HG03196 (cell line): ENCODE data around the gene PRKCH.

Experiments used
- ATAC-seq: cut with Tn5 transposase; IDR thresholded peaks from one replicate; pipeline ENCODE4 v1.9.1; 2021; ENCODE audit not compliant: unreplicated experiment

PRKCH gene

GRCh38 chr14:61418746-61419145, 97.4 kb downstream of the PRKCH start:
- no peak for ATAC-seq

DNA sequence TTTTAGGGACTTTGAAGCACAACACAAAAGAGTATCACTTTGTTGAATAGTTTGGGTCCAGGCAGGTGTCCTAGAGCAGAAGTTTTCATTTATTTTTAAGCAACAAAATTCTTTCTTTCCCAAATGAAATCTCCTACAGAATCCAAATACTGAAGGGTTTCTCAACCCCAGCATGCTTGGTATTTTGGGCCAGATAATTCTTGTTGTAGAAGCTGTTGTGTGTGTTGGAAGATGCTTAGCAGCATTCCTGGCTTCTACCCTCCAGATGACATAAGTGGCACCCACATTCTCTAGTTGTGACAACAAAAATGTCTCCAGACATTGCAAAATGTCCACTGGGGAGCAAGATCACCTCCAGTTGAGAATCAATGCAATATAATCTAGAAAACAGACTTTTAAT, 97.8 kb downstream of the PRKCH start:
- no peak for ATAC-seq

DNA sequence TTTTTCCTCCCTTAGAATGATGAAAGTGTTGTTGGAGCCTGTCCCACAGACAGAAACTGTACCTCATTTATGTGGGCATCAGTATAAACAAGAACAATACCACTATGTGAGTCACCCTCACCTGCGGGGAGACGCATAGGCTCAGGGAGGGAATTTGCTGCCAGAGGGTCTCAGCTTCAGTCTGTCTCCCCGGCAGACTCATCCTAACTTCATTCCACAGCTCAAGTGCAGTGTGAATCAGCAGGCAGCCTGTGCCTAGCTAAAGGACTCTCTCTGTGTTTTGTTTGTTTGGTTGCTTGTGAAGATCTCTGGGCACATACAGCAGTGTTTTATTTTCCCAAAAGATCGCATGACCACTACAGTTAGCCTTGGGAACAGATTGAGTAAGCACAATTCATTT, 98.9 kb downstream of the PRKCH start:
- no peak for ATAC-seq

DNA sequence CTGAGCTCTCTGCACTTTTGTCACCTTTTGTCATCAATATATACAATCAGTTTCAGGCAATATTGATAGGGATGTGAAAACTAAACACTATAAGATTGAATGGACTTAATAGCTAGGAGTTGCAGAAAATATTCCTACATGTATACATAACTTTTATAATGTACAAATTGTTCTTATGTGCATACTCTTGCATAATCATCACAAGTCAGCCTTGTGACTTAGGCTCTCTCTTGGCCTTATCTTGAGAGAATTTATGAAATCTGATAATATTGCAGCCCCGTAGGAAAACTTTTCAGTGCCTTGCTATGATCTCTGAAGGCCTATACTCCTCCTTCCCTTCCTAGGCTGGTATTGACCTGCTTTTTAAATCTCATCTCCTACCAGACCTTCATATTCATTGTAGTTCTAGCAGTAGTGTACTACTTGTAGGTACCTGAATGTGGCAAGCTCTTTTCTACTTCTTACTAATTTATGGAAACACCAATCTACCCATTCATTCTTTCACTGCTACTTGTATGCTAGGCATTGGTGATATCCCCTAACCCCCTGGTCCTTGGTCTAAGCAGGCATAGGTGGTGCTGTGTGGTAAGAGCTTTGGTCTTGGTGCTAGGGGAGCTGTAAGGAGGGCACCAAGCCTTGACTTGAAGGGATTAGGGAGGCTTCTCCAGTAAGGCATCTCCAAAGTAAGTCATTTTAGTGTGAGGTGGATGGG, 100.0 kb downstream of the PRKCH start:
- ATAC-seq = no peak

DNA sequence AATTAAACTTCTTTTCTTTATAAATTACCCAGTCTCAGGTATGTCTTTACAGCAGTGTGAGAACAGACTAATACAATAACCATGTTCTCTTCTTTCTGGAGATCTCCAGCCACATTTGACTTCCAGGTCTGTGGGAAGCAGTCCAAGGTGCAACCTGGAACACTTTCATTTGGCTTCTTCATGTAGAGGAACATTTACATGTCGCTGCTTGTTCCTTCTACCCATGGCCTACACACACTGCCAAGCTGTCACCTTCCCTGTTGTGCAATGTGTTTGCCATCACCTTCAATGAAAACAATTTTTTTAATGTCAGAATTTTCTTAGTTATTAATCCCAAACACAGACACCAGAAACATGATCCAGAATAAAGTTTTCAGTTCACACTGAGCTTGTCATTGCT, 104.7 kb downstream of the PRKCH start:
- no peak for ATAC-seq

- no peak for ATAC-seq
Observed at GRCh38 chr14:61428261-61428660, 106.9 kb downstream of the PRKCH start.

DNA sequence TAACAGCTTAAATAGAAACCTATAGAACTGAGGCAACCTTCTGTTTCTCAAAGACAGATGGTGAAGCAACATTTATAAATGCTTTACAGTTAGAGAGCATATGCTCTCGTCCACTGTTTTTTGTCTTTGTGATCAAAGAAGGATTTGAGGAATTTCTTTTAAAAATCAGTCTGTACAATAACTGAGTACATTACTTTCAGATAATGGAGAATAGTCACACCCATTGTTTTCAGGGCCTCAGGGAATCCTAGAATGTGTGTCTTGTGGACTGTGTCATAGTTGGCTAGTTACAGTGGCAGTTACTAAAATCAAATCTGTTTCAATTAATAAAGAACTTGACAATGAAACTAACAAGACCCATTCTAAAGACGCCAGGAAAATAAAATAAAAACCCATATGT, 107.9 kb downstream of the PRKCH start:
- ATAC-seq = no peak

- no peak for ATAC-seq
Observed at GRCh38 chr14:61430066-61430757, 108.8 kb downstream of the PRKCH start.

DNA sequence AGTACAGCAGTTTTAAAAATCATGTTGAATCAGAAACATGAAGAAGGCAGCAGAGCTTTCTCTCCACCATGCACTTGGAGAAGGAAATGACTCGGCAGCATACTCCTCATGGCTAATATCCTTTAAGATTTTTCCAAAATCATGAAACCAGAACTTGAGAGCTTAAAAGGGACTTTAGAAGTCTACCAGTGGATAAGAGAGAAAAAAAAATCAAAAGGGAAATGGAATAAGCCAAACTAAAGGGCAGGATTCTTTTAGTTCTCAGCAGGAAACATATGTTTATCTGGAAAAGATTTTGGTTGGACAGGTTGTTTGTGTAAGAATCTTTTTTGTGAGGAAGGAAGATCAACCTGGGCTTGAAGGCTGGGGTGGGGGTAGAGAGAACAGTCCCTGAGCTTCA, 111.8 kb downstream of the PRKCH start:
- ATAC-seq = no peak

DNA sequence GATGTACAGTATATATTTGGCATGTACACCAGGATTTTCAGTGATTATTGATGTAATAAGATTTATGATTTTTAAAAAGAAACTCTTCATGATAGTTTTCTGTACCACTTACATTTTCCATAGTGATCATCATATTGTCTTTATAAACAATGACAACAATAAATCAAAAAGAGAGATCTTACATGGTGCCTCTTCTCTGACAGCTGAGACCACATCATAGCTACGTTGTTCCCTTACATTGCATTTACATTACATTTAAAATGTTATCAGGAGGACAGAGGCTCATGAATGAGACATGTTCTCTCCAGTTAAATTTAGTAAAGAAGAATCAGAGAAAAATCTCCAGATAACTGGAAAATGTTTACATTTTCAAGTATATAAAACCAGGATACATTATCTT, 112.4 kb downstream of the PRKCH start:
- ATAC-seq = no peak

- ATAC-seq = no peak
Observed at GRCh38 chr14:61434311-61434710, 112.9 kb downstream of the PRKCH start.

- ATAC-seq = no peak
Observed at GRCh38 chr14:61435563-61436337, 114.4 kb downstream of the PRKCH start.

DNA sequence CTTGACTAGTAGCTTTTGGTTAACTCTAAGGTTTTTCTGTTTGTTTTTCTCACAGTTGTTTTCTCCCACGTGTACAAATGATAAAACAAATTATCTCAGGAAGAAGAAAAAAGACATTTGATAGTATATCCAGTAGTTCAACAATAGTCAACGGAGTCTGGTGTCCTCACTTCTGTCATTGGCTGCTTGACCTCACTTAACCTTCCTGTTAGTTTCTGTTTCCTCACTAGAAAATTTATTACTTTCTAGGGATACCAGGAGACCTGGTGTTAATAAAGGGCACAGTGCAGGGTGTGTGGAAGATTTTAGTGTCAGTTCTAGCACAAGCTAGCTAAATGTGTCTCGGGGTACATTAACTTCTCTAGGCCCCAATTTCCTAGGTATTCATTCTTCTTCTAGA, 116.0 kb downstream of the PRKCH start:
- no peak for ATAC-seq

DNA sequence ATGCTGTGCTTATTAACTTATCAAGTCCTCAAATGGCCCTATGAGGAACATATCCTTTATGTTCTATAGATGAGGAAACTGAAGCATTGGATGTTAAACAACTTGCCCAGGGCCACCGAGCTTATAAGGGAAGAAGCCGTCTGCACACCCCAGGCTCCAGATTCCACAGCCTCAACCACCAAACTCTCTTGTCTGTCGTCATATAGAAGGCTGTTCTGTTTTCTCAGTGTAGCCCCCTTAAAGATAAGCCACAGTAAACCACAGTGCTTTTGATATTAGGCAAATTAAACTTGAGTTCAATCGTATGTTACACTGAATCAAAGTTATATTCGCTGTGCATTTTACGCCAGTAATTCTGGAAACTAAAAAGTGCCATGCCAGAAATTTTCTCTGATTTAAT, 116.7 kb downstream of the PRKCH start:
- ATAC-seq = no peak

DNA sequence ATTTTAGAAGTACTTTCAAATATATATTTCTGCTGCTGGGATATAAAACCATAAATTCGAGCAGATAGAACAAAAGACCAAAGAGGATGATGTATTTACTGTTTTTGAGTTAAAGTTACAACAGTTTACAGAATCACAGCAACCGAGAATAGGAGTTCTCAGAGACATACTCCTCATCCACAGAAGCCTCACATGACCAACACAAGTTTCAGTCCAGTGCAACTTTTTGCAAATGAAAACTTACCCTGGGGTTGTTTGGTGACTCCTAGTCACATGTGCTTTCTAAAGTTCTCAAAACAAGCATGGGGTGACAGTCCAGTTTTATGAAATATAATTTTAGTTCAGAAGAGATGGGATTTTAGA, 117.1 kb downstream of the PRKCH start:
- no peak for ATAC-seq

- ATAC-seq = no peak
Observed at GRCh38 chr14:61438860-61439765, 117.7 kb downstream of the PRKCH start.

GRCh38 chr14:61439779-61440418, 118.5 kb downstream of the PRKCH start:
- no peak for ATAC-seq

DNA sequence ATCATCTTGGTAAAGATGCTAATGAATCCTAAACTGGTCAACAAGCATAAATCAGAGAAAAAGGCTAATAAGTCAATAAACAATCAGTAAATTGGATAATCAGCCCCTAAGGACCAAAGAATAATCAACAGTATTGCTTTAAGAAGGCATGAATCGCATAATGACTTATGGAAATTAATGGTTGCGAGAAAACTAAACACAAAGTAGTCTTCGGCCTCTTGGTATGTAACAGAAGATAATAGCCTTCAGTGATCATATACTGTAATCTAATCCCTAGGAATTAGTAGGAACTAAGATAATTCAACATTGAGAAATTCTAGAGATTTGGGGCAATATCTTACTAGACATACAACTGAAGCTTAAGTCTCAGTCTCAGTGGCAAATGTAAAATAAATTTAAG, 122.1 kb downstream of the PRKCH start:
- ATAC-seq = no peak

- ATAC-seq = peak; percentile 55
Observed at GRCh38 chr14:61444215-61444768, 122.9 kb downstream of the PRKCH start.

DNA sequence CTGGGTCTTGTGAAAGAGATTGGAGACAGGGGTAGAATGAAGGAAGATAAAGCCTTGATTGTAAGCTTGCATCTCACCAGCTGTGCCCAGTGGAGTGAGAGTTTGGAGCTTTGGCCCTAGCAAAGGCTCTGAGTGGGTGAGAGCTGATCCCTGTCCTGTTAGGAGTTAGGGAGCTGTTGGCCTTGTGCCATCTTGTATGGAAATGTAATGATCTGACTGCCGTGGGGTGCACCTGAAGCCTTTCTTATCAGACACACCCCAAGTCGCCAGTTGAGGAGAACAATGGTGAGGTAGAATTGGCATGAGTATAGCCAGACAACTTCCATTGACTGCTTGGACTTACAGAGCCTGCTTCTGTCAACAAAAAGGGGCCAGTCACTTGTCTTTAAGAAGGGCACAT, 130.1 kb downstream of the PRKCH start:
- ATAC-seq = no peak
